ENCODE data around the gene PFDN4. TPM values are rescaled to one million over a fixed set of nuclear protein-coding genes. Genes with fewer than 3 reads are reported as not detected.

Gene PFDN4
- total RNA-seq, 2 donors from 2014 or later: 16.5 to 48.8 TPM

DNA sequence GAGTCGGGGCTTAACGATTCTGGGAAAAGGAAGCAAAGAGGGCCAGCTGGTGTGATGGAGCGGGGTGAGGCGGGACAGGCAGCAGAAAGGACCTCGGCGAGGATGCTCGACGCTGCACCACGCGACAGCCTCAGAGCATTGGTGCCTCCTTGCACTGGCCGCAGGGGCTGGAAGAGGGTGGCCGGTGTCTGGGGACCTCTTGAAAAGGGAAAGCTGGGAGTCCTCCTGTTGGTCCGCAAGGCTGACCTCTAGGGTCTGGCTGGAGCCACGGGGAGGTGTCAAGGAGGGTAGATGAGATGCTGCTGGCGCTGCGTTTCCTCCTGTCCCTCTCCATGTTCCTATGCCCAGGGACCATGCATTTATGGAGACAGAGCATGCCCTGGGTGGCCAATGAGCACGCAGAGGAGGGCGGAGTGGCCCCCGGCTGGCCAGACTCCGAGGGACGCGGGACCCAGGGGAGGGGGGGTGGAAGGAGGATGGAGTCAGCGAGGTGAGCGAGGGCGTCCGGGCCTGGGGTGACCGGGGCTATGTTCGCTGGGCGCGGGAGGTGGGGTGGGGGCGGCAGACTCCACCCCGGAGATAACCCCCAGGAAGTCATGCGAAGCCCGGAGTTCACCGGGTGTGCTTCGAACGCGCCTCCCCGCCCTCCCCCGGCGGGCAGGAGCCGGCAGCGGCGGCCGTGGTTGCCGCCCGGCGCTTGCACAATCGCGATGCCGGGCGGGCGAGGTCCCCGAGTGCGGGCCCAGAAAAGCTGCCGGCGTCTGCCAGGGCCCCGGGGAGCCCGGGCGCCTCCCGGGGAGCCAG lies 34.0 kb upstream of the PFDN4 start, which contains the start of gene CYP24A1:
Gene CYP24A1 (minus strand): TSS at position 334 of the 804 bp plus-strand sequence. CDS start 407 bp downstream, outside the sequence.
- TF ChIP-seq POLR2A (IDR thresholded peaks at IDR 0.05): no peak
- TF ChIP-seq, protein P1, sequence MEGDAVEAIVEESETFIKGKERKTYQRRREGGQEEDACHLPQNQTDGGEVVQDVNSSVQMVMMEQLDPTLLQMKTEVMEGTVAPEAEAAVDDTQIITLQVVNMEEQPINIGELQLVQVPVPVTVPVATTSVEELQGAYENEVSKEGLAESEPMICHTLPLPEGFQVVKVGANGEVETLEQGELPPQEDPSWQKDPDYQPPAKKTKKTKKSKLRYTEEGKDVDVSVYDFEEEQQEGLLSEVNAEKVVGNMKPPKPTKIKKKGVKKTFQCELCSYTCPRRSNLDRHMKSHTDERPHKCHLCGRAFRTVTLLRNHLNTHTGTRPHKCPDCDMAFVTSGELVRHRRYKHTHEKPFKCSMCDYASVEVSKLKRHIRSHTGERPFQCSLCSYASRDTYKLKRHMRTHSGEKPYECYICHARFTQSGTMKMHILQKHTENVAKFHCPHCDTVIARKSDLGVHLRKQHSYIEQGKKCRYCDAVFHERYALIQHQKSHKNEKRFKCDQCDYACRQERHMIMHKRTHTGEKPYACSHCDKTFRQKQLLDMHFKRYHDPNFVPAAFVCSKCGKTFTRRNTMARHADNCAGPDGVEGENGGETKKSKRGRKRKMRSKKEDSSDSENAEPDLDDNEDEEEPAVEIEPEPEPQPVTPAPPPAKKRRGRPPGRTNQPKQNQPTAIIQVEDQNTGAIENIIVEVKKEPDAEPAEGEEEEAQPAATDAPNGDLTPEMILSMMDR (IDR thresholded peaks at IDR 0.05): no peak
- WGBS, 2 donors: 1 to 2% methylated on average over 46 to 51 of the region's 61 CpGs
- no peak for DNase-seq
- peaks cover 18% of the 10 kb centered on the region for H3K4me1 ChIP-seq
- H3K27ac ChIP-seq: no peak within 1 kb of the TSS
- H3K27me3 ChIP-seq: peaks cover 0 to 31% of the 10 kb centered on the region in 2 donors
- no peaks in the 10 kb centered on the region for H3K36me3 ChIP-seq (replicated peaks in 1 of 2; ENCODE audit: insufficient read depth in 1 of 2, low read depth in 2 of 2)
- no peaks in the 10 kb centered on the region for H3K9me3 ChIP-seq
- no peak for ATAC-seq
- intact Hi-C loops (cut with DNase I): no loop called here
- no peak within 1 kb of the TSS for H3K4me3 ChIP-seq

DNA sequence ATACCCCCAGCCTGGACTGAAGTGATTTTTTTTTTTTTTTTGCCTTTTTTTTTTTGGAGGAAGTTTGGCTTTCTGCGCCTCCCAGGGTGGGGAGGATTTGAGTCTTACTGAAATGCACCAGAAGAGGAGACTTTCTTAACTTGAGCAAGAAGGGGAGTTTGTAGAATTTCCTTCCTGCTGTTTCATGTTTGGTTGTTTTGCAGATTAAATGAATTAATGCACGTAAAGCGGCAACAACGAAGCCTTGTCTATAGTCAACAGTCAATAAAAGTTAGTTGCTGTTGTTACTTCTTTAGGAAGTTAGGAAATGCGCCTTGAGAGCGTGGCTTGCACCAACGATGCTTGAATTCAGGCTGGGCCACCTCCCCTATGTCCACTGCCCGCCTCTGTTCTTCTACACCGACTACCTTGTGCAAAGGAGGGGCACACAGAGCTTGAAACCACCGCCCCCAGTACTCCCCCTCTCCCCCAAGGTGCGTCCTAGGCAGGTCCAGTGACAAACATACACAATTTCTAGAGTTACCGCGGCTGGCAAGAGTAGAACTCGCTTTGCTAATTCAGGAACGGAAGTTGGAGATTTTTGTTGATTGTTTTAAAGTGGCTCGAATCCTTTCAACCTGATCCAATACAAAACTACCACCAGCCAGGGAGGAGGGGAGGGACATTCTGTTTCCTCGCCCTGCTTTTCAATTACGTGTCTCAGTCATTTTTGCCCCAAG lies 33.3 kb upstream of the PFDN4 start:
- Histone ChIP-seq H3K27ac (no peak overlapping the region), H3K27me3 (peaks cover 0 to 31% of the 10 kb centered on the region in 2 donors), H3K9me3 (no peaks in the 10 kb centered on the region), H3K36me3 (replicated peaks in 1 of 2; ENCODE audit: insufficient read depth in 1 of 2, low read depth in 2 of 2) (no peaks in the 10 kb centered on the region), H3K4me1 (peaks cover 18% of the 10 kb centered on the region), H3K4me3 (no peak overlapping the region)
- no peak for TF ChIP-seq POLR2A (IDR thresholded peaks at IDR 0.05)
- TF ChIP-seq, protein P1 (IDR thresholded peaks at IDR 0.05): no peak
- ATAC-seq: no peak
- DNase-seq: no peak
- WGBS, 2 donors: 8 to 21% methylated on average over 18 of the region's 18 CpGs
- intact Hi-C loops (cut with DNase I): no loop called here

DNA sequence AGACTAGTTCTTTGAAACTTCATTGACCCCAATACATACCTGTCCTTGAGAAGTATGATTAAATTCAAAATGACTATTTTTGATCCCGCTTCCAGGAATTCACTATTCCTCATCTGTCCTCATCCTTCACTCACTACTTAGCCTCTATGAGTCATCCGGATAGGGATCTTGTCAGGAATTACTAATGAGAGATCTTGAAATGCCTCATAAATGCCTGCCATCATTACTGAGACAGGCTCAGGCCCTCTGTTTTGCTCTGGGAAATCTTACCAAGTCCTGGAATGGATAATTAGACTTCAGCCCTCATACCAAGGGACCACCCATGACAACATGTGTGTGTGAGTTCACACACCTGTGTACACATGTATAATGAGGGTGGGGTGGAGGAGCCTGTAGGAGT lies 31.3 kb upstream of the PFDN4 start:
- H3K4me3 ChIP-seq: no peak overlapping the region
- H3K27ac ChIP-seq: no peak overlapping the region
- no peak for TF ChIP-seq POLR2A (IDR thresholded peaks at IDR 0.05)
- TF ChIP-seq, protein P1 (IDR thresholded peaks at IDR 0.05): no peak
- 43 to 50% methylated on average over 2 of the region's 2 CpGs for WGBS, 2 donors
- H3K27me3 ChIP-seq: peaks cover 0 to 19% of the 10 kb centered on the region in 2 donors
- H3K36me3 ChIP-seq (replicated peaks in 1 of 2; ENCODE audit: insufficient read depth in 1 of 2, low read depth in 2 of 2): no peaks in the 10 kb centered on the region
- H3K4me1 ChIP-seq: peaks cover 18% of the 10 kb centered on the region
- H3K9me3 ChIP-seq: no peaks in the 10 kb centered on the region
- DNase-seq (no peak), ATAC-seq (no peak)
- intact Hi-C loops (cut with DNase I): no loop called here

DNA sequence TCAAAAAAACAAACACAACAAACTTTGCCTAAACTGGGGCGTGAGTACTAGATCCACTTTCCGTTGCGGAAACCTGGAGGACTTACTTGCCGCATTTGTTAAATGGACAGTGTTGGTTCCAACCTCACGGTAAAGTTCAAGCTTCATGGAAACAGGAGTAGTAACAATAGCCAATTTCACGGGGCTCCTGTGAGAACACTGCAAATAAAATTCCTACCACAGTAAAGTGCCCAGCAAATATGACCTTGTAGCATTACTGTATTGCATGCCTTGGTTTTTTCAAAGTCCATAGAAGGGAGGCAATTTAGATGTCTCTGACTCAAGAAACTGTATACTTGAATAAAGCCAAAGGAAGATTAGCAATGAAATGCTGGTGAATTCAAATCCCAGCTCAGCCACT lies 30.5 kb upstream of the PFDN4 start:
- peaks cover 0 to 15% of the 10 kb centered on the region in 2 donors for H3K27me3 ChIP-seq
- TF ChIP-seq POLR2A (IDR thresholded peaks at IDR 0.05): no peak
- TF ChIP-seq, protein P1 (IDR thresholded peaks at IDR 0.05): no peak
- 82% methylated on average over 6 of the region's 6 CpGs for WGBS, 2 donors
- H3K9me3 ChIP-seq: no peaks in the 10 kb centered on the region
- no peak for DNase-seq
- H3K36me3 ChIP-seq (replicated peaks in 1 of 2; ENCODE audit: insufficient read depth in 1 of 2, low read depth in 2 of 2): no peaks in the 10 kb centered on the region
- intact Hi-C loops (cut with DNase I): no loop called here
- H3K27ac ChIP-seq: no peak overlapping the region
- H3K4me1 ChIP-seq: peaks cover 18% of the 10 kb centered on the region
- H3K4me3 ChIP-seq: no peak overlapping the region
- no peak for ATAC-seq
